HUES64 (cell line): Measurements from ENCODE around the gene ARX.

Experiments
- H3K27ac ChIP-seq: 2 replicates; pipeline ENCODE4 v1.7.0; 2013; ENCODE audit warnings: low read depth, low read length, inconsistent platforms
- H3K27me3 ChIP-seq: 2 replicates; pipeline ENCODE4 v1.6.1; 2013; ENCODE audit warnings: mild to moderate bottlenecking, low read length; ENCODE audit not compliant: insufficient read depth
- H3K36me3 ChIP-seq: 2 replicates; pipeline ENCODE4 v1.6.1; 2013; ENCODE audit warnings: mild to moderate bottlenecking, low read length; ENCODE audit not compliant: insufficient read depth
- H3K4me1 ChIP-seq: 2 replicates; pipeline ENCODE4 v1.6.1; 2013; ENCODE audit warnings: mild to moderate bottlenecking, low read length, moderate library complexity; ENCODE audit not compliant: insufficient read depth
- H3K4me3 ChIP-seq: 2 replicates; pipeline ENCODE4 v1.5.1; 2013; ENCODE audit warnings: mild to moderate bottlenecking, low read length, moderate library complexity
- H3K9ac ChIP-seq: 2 replicates; pipeline ENCODE4 v1.6.1; 2013; ENCODE audit warnings: mild to moderate bottlenecking, low read depth, low read length
- H3K9me3 ChIP-seq: 2 replicates; pipeline ENCODE4 v1.6.1; 2013; ENCODE audit warnings: low read depth, low read length; ENCODE audit not compliant: insufficient read depth
- WGBS: fragments of 150-250, 120-280 bp; methylation state at CpG from one replicate; pipeline ENCODE4 v1.1.7; 2013; ENCODE audit warnings: missing lambda C conversion rate; 5-methylcytosine and 5-hydroxymethylcytosine counted together

The ARX gene

GRCh38 chrX:25016361-25016671 lies 551 bp upstream of the ARX start:
- H3K9me3 ChIP-seq = no peaks in the 10 kb centered on the region
- peaks cover 5% of the 10 kb centered on the region; the same call in 1 of the 2 replicates for H3K4me1 ChIP-seq
- WGBS = 2% methylated on average over 17 of the region's 20 CpGs
- no peak overlapping the region for H3K9ac ChIP-seq
- H3K27ac ChIP-seq = no peak overlapping the region
- peaks cover 98% of the 10 kb centered on the region for H3K27me3 ChIP-seq
- H3K4me3 ChIP-seq = peak overlapping the region; percentile 20
- H3K36me3 ChIP-seq = no peaks in the 10 kb centered on the region

GRCh38 chrX:25014366-25014838 lies 1.4 kb downstream of the ARX start:
- Histone ChIP-seq H3K27ac (no peak overlapping the region), H3K36me3 (no peaks in the 10 kb centered on the region), H3K4me1 (peaks cover 3% of the 10 kb centered on the region; the same call in 1 of the 2 replicates), H3K9me3 (no peaks in the 10 kb centered on the region), H3K27me3 (peaks cover 98% of the 10 kb centered on the region), H3K9ac (no peak overlapping the region), H3K4me3 (no peak overlapping the region)
- WGBS = 9% methylated on average over 14 of the region's 19 CpGs

- no peaks in the 10 kb centered on the region for H3K9me3 ChIP-seq
- H3K9ac ChIP-seq = no peak overlapping the region
- no peaks in the 10 kb centered on the region for H3K36me3 ChIP-seq
- WGBS = under 1% methylated on average over 44 of the region's 44 CpGs
- H3K4me1 ChIP-seq = no peaks in the 10 kb centered on the region; the same call in 1 of the 2 replicates
- no peak overlapping the region for H3K27ac ChIP-seq
- no peak overlapping the region for H3K4me3 ChIP-seq
- peaks cover 98% of the 10 kb centered on the region for H3K27me3 ChIP-seq
Observed at GRCh38 chrX:25013632-25014365, 2.0 kb downstream of the ARX start.

GRCh38 chrX:25012793-25013631 lies 2.8 kb downstream of the ARX start:
- Histone ChIP-seq H3K27me3 (peaks cover 98% of the 10 kb centered on the region), H3K4me3 (peak overlapping the region; percentile 21), H3K9me3 (no peaks in the 10 kb centered on the region), H3K4me1 (no peaks in the 10 kb centered on the region; the same call in 1 of the 2 replicates), H3K9ac (no peak overlapping the region), H3K27ac (no peak overlapping the region), H3K36me3 (no peaks in the 10 kb centered on the region)
- under 1% methylated on average over 105 of the region's 105 CpGs for WGBS

GRCh38 chrX:25012433-25012735 lies 3.4 kb downstream of the ARX start:
- no peaks in the 10 kb centered on the region for H3K9me3 ChIP-seq
- no peaks in the 10 kb centered on the region; the same call in 1 of the 2 replicates for H3K4me1 ChIP-seq
- H3K36me3 ChIP-seq = no peaks in the 10 kb centered on the region
- H3K27ac ChIP-seq = no peak overlapping the region
- H3K27me3 ChIP-seq = peaks cover 98% of the 10 kb centered on the region
- WGBS = under 1% methylated on average over 18 of the region's 19 CpGs
- H3K9ac ChIP-seq = no peak overlapping the region
- H3K4me3 ChIP-seq = no peak overlapping the region

- no peak overlapping the region for H3K4me3 ChIP-seq
- H3K27ac ChIP-seq = no peak overlapping the region
- WGBS = under 1% methylated on average over 27 of the region's 32 CpGs
- H3K9ac ChIP-seq = no peak overlapping the region
- H3K36me3 ChIP-seq = no peaks in the 10 kb centered on the region
- no peaks in the 10 kb centered on the region for H3K9me3 ChIP-seq
- no peaks in the 10 kb centered on the region; the same call in 1 of the 2 replicates for H3K4me1 ChIP-seq
- H3K27me3 ChIP-seq = peaks cover 98% of the 10 kb centered on the region
Observed at GRCh38 chrX:25011589-25012432, 4.0 kb downstream of the ARX start.

GRCh38 chrX:25010784-25011588 lies 4.8 kb downstream of the ARX start:
- WGBS = 3% methylated on average over 31 of the region's 33 CpGs
- H3K27me3 ChIP-seq = peaks cover 98% of the 10 kb centered on the region
- no peak overlapping the region for H3K4me3 ChIP-seq
- no peaks in the 10 kb centered on the region; the same call in 1 of the 2 replicates for H3K4me1 ChIP-seq
- H3K36me3 ChIP-seq = no peaks in the 10 kb centered on the region
- no peaks in the 10 kb centered on the region for H3K9me3 ChIP-seq
- no peak overlapping the region for H3K9ac ChIP-seq
- no peak overlapping the region for H3K27ac ChIP-seq

- Histone ChIP-seq H3K27me3 (peaks cover 98% of the 10 kb centered on the region), H3K9ac (no peak overlapping the region), H3K4me3 (no peak overlapping the region), H3K4me1 (no peaks in the 10 kb centered on the region; the same call in 1 of the 2 replicates), H3K9me3 (no peaks in the 10 kb centered on the region), H3K27ac (no peak overlapping the region), H3K36me3 (no peaks in the 10 kb centered on the region)
- 2% methylated on average over 6 of the region's 7 CpGs for WGBS
Observed at GRCh38 chrX:25009407-25009806, 6.4 kb downstream of the ARX start.

GRCh38 chrX:25007059-25008053 lies 8.4 kb downstream of the ARX start:
- Histone ChIP-seq H3K27ac (no peak overlapping the region), H3K9me3 (no peaks in the 10 kb centered on the region), H3K4me1 (peaks cover 3% of the 10 kb centered on the region; the same call in 1 of the 2 replicates), H3K4me3 (peak overlapping the region; percentile 21; the same call in 1 of the 2 replicates), H3K36me3 (no peaks in the 10 kb centered on the region), H3K9ac (no peak overlapping the region), H3K27me3 (peaks cover 100% of the 10 kb centered on the region)
- 2% methylated on average over 63 of the region's 64 CpGs for WGBS
